ENCODE measurements around the gene ATP8A1. TPM values are rescaled to one million over a fixed set of nuclear protein-coding genes. Genes with fewer than 3 reads are reported as not detected.

ATP8A1 gene
- total and polyA plus RNA-seq, 2 of the 8 experiments (the other 6 are each of a cell fraction or from before 2014, with no cell fraction given): 3.7 to 14.9 TPM

DNA sequence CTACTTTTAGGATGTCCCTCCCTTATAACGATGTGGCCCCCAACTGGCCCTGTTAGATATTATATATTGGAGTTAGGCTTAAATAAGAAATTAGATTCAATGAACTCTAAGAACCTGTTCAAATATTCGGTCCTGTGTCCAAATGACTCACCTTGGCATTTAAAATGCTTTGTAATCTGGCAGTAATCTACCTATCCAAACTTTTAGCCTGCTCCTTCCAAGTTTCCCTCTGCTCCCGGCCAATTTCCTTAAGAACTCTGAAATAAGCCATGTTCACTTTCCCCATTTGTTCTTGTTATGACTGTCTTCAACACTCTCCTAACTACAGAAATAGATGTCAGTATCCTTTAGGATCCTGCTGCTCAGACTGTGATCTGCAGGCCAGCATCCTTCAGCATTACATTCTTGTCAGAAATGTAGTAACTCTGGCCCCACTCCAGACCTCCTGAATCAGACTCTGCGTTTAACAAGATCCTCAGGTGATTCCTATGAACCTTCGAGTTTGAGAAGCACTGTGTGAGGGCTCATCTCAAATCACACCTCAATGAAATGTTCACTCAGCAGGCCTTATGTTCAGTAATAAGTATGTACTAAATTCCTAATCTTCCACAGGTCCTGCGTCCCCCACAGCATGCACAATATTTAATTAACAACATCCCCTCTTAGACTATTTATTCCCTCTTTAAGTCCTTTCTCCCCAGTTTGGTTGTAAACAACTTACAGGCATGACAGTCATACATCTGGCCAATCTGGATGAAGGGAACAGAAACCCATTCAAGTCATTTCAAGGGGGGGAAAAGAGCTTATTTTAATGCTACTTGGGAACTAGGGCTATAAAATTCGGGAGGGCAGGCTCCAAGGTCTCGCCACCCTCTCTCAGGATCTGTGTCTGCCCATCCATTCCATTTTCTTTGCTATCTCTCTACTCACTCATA is 3.0 kb downstream of the ATP8A1 start:
- Histone ChIP-seq H4K91ac (replicated peaks; ENCODE audit: insufficient read length, low read length) (no peak overlapping the region), H3K56ac (replicated peaks; ENCODE audit: insufficient read length, low read depth, low read length) (no peak overlapping the region), H2BK12ac (ENCODE audit: low read depth, low read length) (no peak overlapping the region), H3K9ac (replicated peaks in 1 of 4; ENCODE audit: extremely low read depth in 1 of 4, low read depth in 3 of 4, low read length in 3 of 4) (no peak overlapping the region), H3K27ac (ENCODE audit: low read depth, low read length) (no peak overlapping the region), H3K79me1 (ENCODE audit: low read depth, low read length) (no peaks in the 10 kb centered on the region), H3K9me3 (ENCODE audit: insufficient read depth in 2 of 2, low read depth in 1 of 2, low read length in 1 of 2) (peaks cover 0 to 6% of the 10 kb centered on the region in 2 experiments; a peak in 2 of 4 replicates), H4K20me1 (replicated peaks in 1 of 2; ENCODE audit: control insufficient read depth in 1 of 2, insufficient read depth in 2 of 2, low read length in 2 of 2) (no peaks in the 10 kb centered on the region), H3K4ac (replicated peaks; ENCODE audit: insufficient read length, low read depth, low read length) (no peak overlapping the region), H3K14ac (ENCODE audit: insufficient read length) (no peak overlapping the region), H4K8ac (ENCODE audit: extremely low read depth, insufficient read depth, low read length) (no peak overlapping the region), H3K36me3 (ENCODE audit: control insufficient read depth in 2 of 4, insufficient read depth in 4 of 4, low read length in 3 of 4) (no peaks in the 10 kb centered on the region), H3K23ac (ENCODE audit: insufficient read length) (no peak overlapping the region), H3K18ac (ENCODE audit: extremely low read depth, low read length) (no peak overlapping the region), H3K23me2 (ENCODE audit: low read depth, low read length) (peaks cover 14% of the 10 kb centered on the region), H2BK120ac (replicated peaks; ENCODE audit: low read depth, low read length) (no peak overlapping the region), H2AFZ (ENCODE audit: low read length) (no peak overlapping the region), H2BK20ac (ENCODE audit: low read length) (no peak overlapping the region), H3K27me3 (replicated peaks in 1 of 4; ENCODE audit: control insufficient read depth in 3 of 4, extremely low read depth in 1 of 4, insufficient read depth in 3 of 4, low read length in 3 of 4) (peaks cover 0 to 2% (median 0%) of the 10 kb centered on the region in 4 experiments; a peak in 1 of 7 replicates), H2AK5ac (ENCODE audit: low read depth, low read length) (no peak overlapping the region), H3K4me2 (ENCODE audit: insufficient read depth in 1 of 2, low read depth in 2 of 2, low read length in 2 of 2) (no peak overlapping the region), H2BK15ac (ENCODE audit: low read length) (no peak overlapping the region), H3K79me2 (ENCODE audit: control insufficient read depth in 1 of 2, insufficient read depth in 2 of 2, low read length in 2 of 2) (peaks cover 0 to 10% of the 10 kb centered on the region in 2 experiments; a peak in 1 of 4 replicates), H2BK5ac (ENCODE audit: low read depth, low read length) (no peak overlapping the region), H4K5ac (ENCODE audit: insufficient read length, low read depth, low read length) (no peak overlapping the region), H3K4me1 (replicated peaks in 1 of 4; ENCODE audit: control insufficient read depth in 3 of 4, insufficient read depth in 4 of 4, low read length in 3 of 4) (peaks cover 0 to 10% (median 2%) of the 10 kb centered on the region in 4 experiments; a peak in 3 of 7 replicates), H3K4me3 (ENCODE audit: extremely low read depth in 1 of 4, insufficient read depth in 2 of 4, low read depth in 3 of 4, low read length in 4 of 4) (no peak overlapping the region)
- DNase-seq (ENCODE audit: low read depth in 1 of 2, low spot score in 2 of 2) (no peak), FAIRE-seq (no peak)
- POLR2A ChIA-PET (ENCODE audit: partially characterized antibody): no interaction called here
- WGBS, 2 experiments (ENCODE audit: extremely low coverage in 1 of 2, insufficient coverage in 1 of 2, insufficient read length in 1 of 2, insufficient replicate concordance in 2 of 2, low coverage in 1 of 2, low lambda C conversion rate in 2 of 2, missing lambda C conversion rate in 1 of 2): 81% methylated on average over 8 of the region's 8 CpGs; no CpG with 5 or more reads in 1 of the 2 experiments
- CTCF ChIA-PET (ENCODE audit: partially characterized antibody): interaction anchor here (0.7 kb wide), 1 partner anchor 157 kb away, joined by 3 read pairs; no protein-coding TSS in a partner anchor
- TF ChIP-seq CHD1 (IDR thresholded peaks at IDR 0.05; ENCODE audit: low read depth, low read length): no peak
- no peak for TF ChIP-seq EGR1 (IDR thresholded peaks at IDR 0.05; ENCODE audit: borderline replicate concordance, low read depth, low read length)
- TF ChIP-seq SIN3A (conservative IDR thresholded peaks at IDR 0.05 in 1 of 2, IDR thresholded peaks at IDR 0.05 in 1 of 2; ENCODE audit: low read depth in 1 of 2, low read length in 2 of 2): no peak
- TF ChIP-seq E2F6 (IDR thresholded peaks at IDR 0.05): no peak
- no peak for TF ChIP-seq FOSL1 (IDR thresholded peaks at IDR 0.05; ENCODE audit: insufficient read depth, low read depth, low read length)
- TF ChIP-seq KDM1A (IDR thresholded peaks at IDR 0.05; ENCODE audit: borderline replicate concordance, low read length): no peak
- TF ChIP-seq EZH2 (IDR thresholded peaks at IDR 0.05; ENCODE audit: low read depth, low read length, severe bottlenecking): no peak
- no peak for TF ChIP-seq HDAC6 (IDR thresholded peaks at IDR 0.05; ENCODE audit: low read depth, low read length)
- TF ChIP-seq SAP30 (IDR thresholded peaks at IDR 0.05; ENCODE audit: insufficient read depth, insufficient replicate concordance, low read length): no peak
